Natural killer cell (primary cell): ENCODE measurements around the gene INPP5B. TPM values are rescaled to one million over a fixed set of nuclear protein-coding genes. Genes with fewer than 3 reads are reported as not detected.

ENCODE experiments used
- ATAC-seq, 3 donors: fragments of 150-1000 bp in 2 of 3; fragments of 200-7000 bp in 1 of 3; cut with Tn5 transposase; 1 replicate in 1 of 3; 2 replicates in 2 of 3; pipeline ENCODE4 v1.10.0; 2021; ENCODE audit warnings: mild to moderate bottlenecking in 2 of 3, moderate library complexity in 2 of 3
- DNase-seq, 2 donors: peaks; one replicate each; pipeline versions ENCODE4 v3.0.0 to v3.0.0-alpha.2; 2013 to 2021; ENCODE audit warnings: mixed read lengths in 1 of 2
- H3K27ac ChIP-seq: one replicate; pipeline ENCODE4 v1.5.1; 2013; ENCODE audit warnings: mild to moderate bottlenecking, low read length
- H3K27me3 ChIP-seq: one replicate; pipeline ENCODE4 v1.6.1; 2013; ENCODE audit warnings: low read length; ENCODE audit not compliant: control insufficient read depth, insufficient read depth
- H3K36me3 ChIP-seq: one replicate; pipeline ENCODE4 v1.6.1; 2013; ENCODE audit warnings: low read length; ENCODE audit not compliant: control insufficient read depth, insufficient read depth
- H3K4me1 ChIP-seq: one replicate; pipeline ENCODE4 v1.6.1; 2013; ENCODE audit warnings: low read length; ENCODE audit not compliant: control insufficient read depth, insufficient read depth
- H3K4me3 ChIP-seq: one replicate; pipeline ENCODE4 v1.5.1; 2013; ENCODE audit warnings: low read length
- H3K9me3 ChIP-seq: one replicate; pipeline ENCODE4 v1.6.1; 2013; ENCODE audit warnings: low read length; ENCODE audit not compliant: control insufficient read depth, insufficient read depth
- H3K27ac Mint-ChIP-seq, 2 donors: one replicate each; pipeline ENCODE4 v1.8.0; 2022; ENCODE audit warnings: mild to moderate bottlenecking in 2 of 2, mixed read lengths in 2 of 2, moderate library complexity in 1 of 2
- H3K27me3 Mint-ChIP-seq, 2 donors: one replicate each; pipeline ENCODE4 v1.8.0; 2022; ENCODE audit warnings: low read depth in 2 of 2, mixed read lengths in 2 of 2
- H3K36me3 Mint-ChIP-seq: one replicate; pipeline ENCODE4 v1.8.0; 2022; ENCODE audit warnings: mixed read lengths
- H3K4me1 Mint-ChIP-seq, 2 donors: one replicate each; pipeline ENCODE4 v1.8.0; 2022; ENCODE audit warnings: mixed read lengths in 2 of 2
- H3K4me3 Mint-ChIP-seq: one replicate; pipeline ENCODE4 v1.8.0; 2022; ENCODE audit warnings: mild to moderate bottlenecking, moderate library complexity, mixed read lengths
- H3K9me3 Mint-ChIP-seq, 2 donors: one replicate each; pipeline ENCODE4 v1.8.0; 2022; ENCODE audit warnings: mixed read lengths in 2 of 2
- whole genome bisulfite sequencing: methylation state at CpG from one replicate; pipeline ENCODE4 v1.1.7; 2013; ENCODE audit warnings: missing lambda C conversion rate; ENCODE audit not compliant: insufficient coverage; 5-methylcytosine and 5-hydroxymethylcytosine counted together
- intact Hi-C: fragments of 100-400 bp; cut with micrococcal nuclease; formaldehyde crosslinking; loops from one replicate; pipeline ENCODE4 v1.14.2; 2022
- total RNA-seq, 4 donors: library from RNA; stranded (reverse); fragments of 120-200 nt in 1 of 4; gene quantifications; one replicate each; pipeline versions ENCODE4 v1.2.3 to v1.2.4, GENCODE V29; 2013 to 2022
- TF ChIP-seq, protein P1 (sequence below): fragments of 200-600 bp; IDR thresholded peaks from one replicate; pipeline ENCODE4 v1.8.0; 2022; ENCODE audit warnings: antibody characterized with exemption

INPP5B gene
- total RNA-seq, 3 donors from 2014 or later (not counting 1 experiment from before 2014, with no cell fraction given) = 34.0 to 66.2 (median 54.7) TPM

DNA sequence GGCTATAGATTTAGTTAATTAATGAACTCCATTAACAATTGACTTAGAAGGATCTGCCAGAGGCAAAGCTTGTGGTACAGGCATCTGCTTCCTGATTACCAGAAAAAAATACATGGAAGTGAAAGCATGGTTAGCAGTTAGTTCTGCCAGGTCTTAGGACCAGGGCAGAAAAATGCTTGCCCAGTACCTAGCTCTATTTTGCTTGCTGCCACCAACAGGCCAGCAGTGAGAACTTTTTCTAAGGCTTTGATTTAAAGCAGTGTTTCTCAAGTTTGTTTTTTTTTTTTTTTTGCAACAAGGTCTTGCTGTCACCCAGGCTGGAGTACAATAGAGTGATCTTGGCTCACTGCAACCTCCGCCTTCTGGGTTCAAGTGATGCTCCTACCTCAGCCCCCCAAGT, 71.0 kb downstream of the INPP5B start:
- Mint-ChIP-seq H3K27me3 (no peaks in the 10 kb centered on the region), H3K9me3 (no peaks in the 10 kb centered on the region), H3K36me3 (peaks cover 10% of the 10 kb centered on the region), H3K4me1 (no peaks in the 10 kb centered on the region), H3K27ac (no peak overlapping the region), H3K4me3 (no peak overlapping the region)
- ATAC-seq (no peak), DNase-seq (no peak)
- no CpG with 5 or more reads among the region's 1 CpG for WGBS
- no peaks in the 10 kb centered on the region for H3K27me3 ChIP-seq
- H3K4me3 ChIP-seq = no peak overlapping the region
- no peak overlapping the region for H3K27ac ChIP-seq
- no peaks in the 10 kb centered on the region for H3K9me3 ChIP-seq
- H3K4me1 ChIP-seq = no peaks in the 10 kb centered on the region
- TF ChIP-seq, protein P1, sequence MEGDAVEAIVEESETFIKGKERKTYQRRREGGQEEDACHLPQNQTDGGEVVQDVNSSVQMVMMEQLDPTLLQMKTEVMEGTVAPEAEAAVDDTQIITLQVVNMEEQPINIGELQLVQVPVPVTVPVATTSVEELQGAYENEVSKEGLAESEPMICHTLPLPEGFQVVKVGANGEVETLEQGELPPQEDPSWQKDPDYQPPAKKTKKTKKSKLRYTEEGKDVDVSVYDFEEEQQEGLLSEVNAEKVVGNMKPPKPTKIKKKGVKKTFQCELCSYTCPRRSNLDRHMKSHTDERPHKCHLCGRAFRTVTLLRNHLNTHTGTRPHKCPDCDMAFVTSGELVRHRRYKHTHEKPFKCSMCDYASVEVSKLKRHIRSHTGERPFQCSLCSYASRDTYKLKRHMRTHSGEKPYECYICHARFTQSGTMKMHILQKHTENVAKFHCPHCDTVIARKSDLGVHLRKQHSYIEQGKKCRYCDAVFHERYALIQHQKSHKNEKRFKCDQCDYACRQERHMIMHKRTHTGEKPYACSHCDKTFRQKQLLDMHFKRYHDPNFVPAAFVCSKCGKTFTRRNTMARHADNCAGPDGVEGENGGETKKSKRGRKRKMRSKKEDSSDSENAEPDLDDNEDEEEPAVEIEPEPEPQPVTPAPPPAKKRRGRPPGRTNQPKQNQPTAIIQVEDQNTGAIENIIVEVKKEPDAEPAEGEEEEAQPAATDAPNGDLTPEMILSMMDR = no peak
- H3K36me3 ChIP-seq = peaks cover 61% of the 10 kb centered on the region
- intact Hi-C loops = no loop called here

DNA sequence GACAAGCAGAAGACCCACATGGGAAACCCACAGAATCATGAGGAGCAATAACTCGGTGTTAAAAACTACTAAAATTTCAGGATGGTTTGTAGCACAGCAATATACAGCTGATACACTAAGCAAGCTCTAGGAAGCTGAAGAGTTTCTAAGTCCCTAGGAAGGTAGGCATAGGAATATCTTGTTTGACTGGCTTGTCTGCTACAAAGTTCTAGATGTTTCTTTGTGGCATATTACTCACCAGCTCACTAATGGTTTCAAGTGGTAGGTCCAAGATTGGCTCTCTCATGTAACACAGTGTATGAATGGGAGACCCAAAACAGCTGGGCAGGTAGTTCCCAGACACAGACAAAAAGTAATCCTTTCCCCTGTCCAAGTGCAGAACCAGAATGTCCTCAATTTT, 74.2 kb downstream of the INPP5B start:
- ATAC-seq (no peak), DNase-seq (no peak)
- Mint-ChIP-seq H3K36me3 (peaks cover 10% of the 10 kb centered on the region), H3K27ac (no peak overlapping the region), H3K27me3 (no peaks in the 10 kb centered on the region), H3K4me3 (no peak overlapping the region), H3K9me3 (no peaks in the 10 kb centered on the region), H3K4me1 (no peaks in the 10 kb centered on the region)
- Histone ChIP-seq H3K9me3 (no peaks in the 10 kb centered on the region), H3K4me3 (no peak overlapping the region), H3K27ac (no peak overlapping the region), H3K27me3 (no peaks in the 10 kb centered on the region), H3K36me3 (peaks cover 60% of the 10 kb centered on the region), H3K4me1 (no peaks in the 10 kb centered on the region)
- TF ChIP-seq, protein P1 = no peak
- 91% methylated on average over 1 of the region's 1 CpG for WGBS
- intact Hi-C loops = no loop called here

DNA sequence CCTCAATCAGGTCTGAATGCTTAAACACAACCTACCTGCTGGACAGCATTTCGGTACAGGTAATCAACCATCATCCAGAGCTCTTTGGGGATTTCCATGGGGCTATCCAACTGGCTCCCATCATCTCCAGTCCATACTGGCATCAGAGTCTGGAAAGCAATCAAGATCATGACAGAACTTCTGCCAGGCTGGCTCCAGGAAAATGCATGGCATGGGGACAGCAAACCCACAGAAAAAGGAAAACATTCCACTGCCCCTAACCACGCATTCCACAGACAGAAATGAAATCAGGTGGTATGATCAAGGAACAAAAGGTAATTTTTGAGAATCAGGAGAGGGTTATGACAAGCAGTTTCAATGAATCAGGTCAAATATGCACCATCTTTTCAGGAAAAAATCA, 78.4 kb downstream of the INPP5B start:
- Histone ChIP-seq H3K27me3 (no peaks in the 10 kb centered on the region), H3K27ac (no peak overlapping the region), H3K9me3 (no peaks in the 10 kb centered on the region), H3K36me3 (peaks cover 65% of the 10 kb centered on the region), H3K4me3 (no peak overlapping the region), H3K4me1 (no peaks in the 10 kb centered on the region)
- ATAC-seq (no peak), DNase-seq (no peak)
- Mint-ChIP-seq H3K36me3 (peaks cover 22% of the 10 kb centered on the region), H3K4me3 (no peak overlapping the region), H3K9me3 (no peaks in the 10 kb centered on the region), H3K4me1 (no peaks in the 10 kb centered on the region), H3K27ac (no peak overlapping the region), H3K27me3 (no peaks in the 10 kb centered on the region)
- 95% methylated on average over 1 of the region's 2 CpGs for WGBS
- TF ChIP-seq, protein P1 = no peak
- intact Hi-C loops = no loop called here

DNA sequence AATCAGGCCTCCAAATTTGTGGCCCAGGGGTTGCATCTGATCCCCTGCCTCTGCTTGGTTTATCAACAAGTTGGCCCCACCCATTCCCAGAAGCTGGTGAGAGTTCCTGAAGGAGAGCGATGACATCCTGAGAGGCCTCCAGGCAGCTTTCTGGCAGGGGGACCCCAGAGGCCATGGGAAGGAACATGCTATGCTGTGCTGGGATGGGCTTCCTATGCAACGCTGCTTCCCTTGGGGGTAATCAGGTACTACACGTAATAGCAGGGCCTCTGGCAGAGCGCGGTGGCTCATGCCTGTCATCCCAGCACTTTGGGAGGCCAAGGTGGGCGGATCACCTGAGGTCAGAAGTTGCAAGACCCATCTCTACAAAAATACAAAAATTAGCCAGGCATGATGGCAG, 79.1 kb downstream of the INPP5B start:
- Mint-ChIP-seq H3K27ac (no peak overlapping the region), H3K9me3 (no peaks in the 10 kb centered on the region), H3K4me3 (no peak overlapping the region), H3K27me3 (no peaks in the 10 kb centered on the region), H3K4me1 (no peaks in the 10 kb centered on the region), H3K36me3 (peaks cover 15% of the 10 kb centered on the region)
- H3K36me3 ChIP-seq = peaks cover 60% of the 10 kb centered on the region
- no peaks in the 10 kb centered on the region for H3K9me3 ChIP-seq
- H3K4me3 ChIP-seq = no peak overlapping the region
- no peaks in the 10 kb centered on the region for H3K4me1 ChIP-seq
- no peak overlapping the region for H3K27ac ChIP-seq
- ATAC-seq (no peak), DNase-seq (no peak)
- TF ChIP-seq, protein P1 = no peak
- 96% methylated on average over 6 of the region's 6 CpGs for WGBS
- intact Hi-C loops = no loop called here
- no peaks in the 10 kb centered on the region for H3K27me3 ChIP-seq
